ENCODE results near the gene CFAP410. TPM values are rescaled to one million over a fixed set of nuclear protein-coding genes. Genes with fewer than 3 reads are reported as not detected.

Gene CFAP410
- total and polyA plus RNA-seq, 2 of the 13 experiments (the other 11 are each of a cell fraction or from before 2014, with no cell fraction given): 8.0 to 20.1 TPM

- TF ChIP-seq CREM (IDR thresholded peaks at IDR 0.05): peak; percentile 98
- peak; percentile 96 for TF ChIP-seq CREM (CRISPR knock-in tag; IDR thresholded peaks at IDR 0.05)
- TF ChIP-seq ZSCAN12 (CRISPR knock-in tag; IDR thresholded peaks at IDR 0.05): 0 out of 2 replicates have a peak, but pooled peaks have one; percentile 54
- no peak for TF ChIP-seq ZMAT5 (CRISPR knock-in tag; IDR thresholded peaks at IDR 0.05; ENCODE audit: borderline replicate concordance, low read depth)
- peak; percentile 63; the same call in 1 of the 2 replicates for TF ChIP-seq ZNF232 (CRISPR knock-in tag; IDR thresholded peaks at IDR 0.05; ENCODE audit: borderline replicate concordance)
- no peak for TF ChIP-seq TCF7 (IDR thresholded peaks at IDR 0.05; ENCODE audit: low read depth)
- TF ChIP-seq IKZF4 (CRISPR knock-in tag; IDR thresholded peaks at IDR 0.05; ENCODE audit: borderline replicate concordance, low read depth, not compliant biosample characterization): peak; percentile 78
- peak; percentile 89 for TF ChIP-seq MED1 (CRISPR knock-in tag; IDR thresholded peaks at IDR 0.05)
- no peak for TF ChIP-seq SMAD9 (CRISPR knock-in tag; IDR thresholded peaks at IDR 0.05)
- TF ChIP-seq KDM1A (CRISPR knock-in tag; IDR thresholded peaks at IDR 0.05): no peak
- TF ChIP-seq SMARCE1 (IDR thresholded peaks at IDR 0.05; ENCODE audit: borderline replicate concordance): no peak
- no peak for TF ChIP-seq ZNF704 (CRISPR knock-in tag; IDR thresholded peaks at IDR 0.05; ENCODE audit: borderline replicate concordance)
- TF ChIP-seq CENPX (CRISPR knock-in tag; IDR thresholded peaks at IDR 0.05): no peak
- peak; percentile 34; the same call in 1 of the 2 replicates for TF ChIP-seq ZNF124 (CRISPR knock-in tag; IDR thresholded peaks at IDR 0.05)
- no peak for TF ChIP-seq ZMYM3 (CRISPR knock-in tag; IDR thresholded peaks at IDR 0.05)
- TF ChIP-seq TIGD3 (CRISPR knock-in tag; IDR thresholded peaks at IDR 0.05; ENCODE audit: borderline replicate concordance): no peak
- TF ChIP-seq ZNF441 (CRISPR knock-in tag; IDR thresholded peaks at IDR 0.05; ENCODE audit: borderline replicate concordance): peak; percentile 62
- TF ChIP-seq RARA (CRISPR knock-in tag; IDR thresholded peaks at IDR 0.05): no peak; the same call in 1 of the 2 replicates
- peak; percentile 69 for TF ChIP-seq HES4 (CRISPR knock-in tag; IDR thresholded peaks at IDR 0.05; ENCODE audit: borderline replicate concordance)
- TF ChIP-seq TGIF2 (CRISPR knock-in tag; IDR thresholded peaks at IDR 0.05): peak; percentile 92
- TF ChIP-seq ZNF18 (CRISPR knock-in tag; IDR thresholded peaks at IDR 0.05; ENCODE audit: insufficient replicate concordance): no peak
- no peak for TF ChIP-seq GTF2F1 (IDR thresholded peaks at IDR 0.05; ENCODE audit: low read length)
- TF ChIP-seq MTERF4 (CRISPR knock-in tag; IDR thresholded peaks at IDR 0.05): peak; percentile 65; the same call in 1 of the 2 replicates
Measured at GRCh38 chr21:44338971-44339910, at the start of gene CFAP410 (continued).
